DOHH2 (cell line): ENCODE results near the gene CDK5RAP2.

Source experiments
- H3F3A ChIP-seq: fragments of 200-600 bp; sonication (generic), shearing (Covaris generic); 2 replicates; pipeline ENCODE4 v1.6.0; 2016; ENCODE audit warnings: antibody characterized with exemption, mild to moderate bottlenecking; ENCODE audit not compliant: control insufficient read depth, insufficient read depth
- H3K27ac ChIP-seq: fragments of 200-600 bp; sonication (generic); 2 replicates; pipeline ENCODE4 v1.5.1; 2014; ENCODE audit warnings: low read depth, mild to moderate bottlenecking, low read length, moderate library complexity
- H3K27me3 ChIP-seq: fragments of 200-600 bp; sonication (generic); 2 replicates; pipeline ENCODE4 v1.6.1; 2014; ENCODE audit warnings: mild to moderate bottlenecking, low read length, mixed read lengths; ENCODE audit not compliant: control insufficient read depth
- H3K36me3 ChIP-seq: fragments of 200-600 bp; sonication (generic); 2 replicates; pipeline ENCODE4 v1.6.1; 2014; ENCODE audit warnings: mild to moderate bottlenecking, low read length, moderate library complexity, mixed read lengths; ENCODE audit not compliant: control insufficient read depth
- H3K4me1 ChIP-seq: fragments of 200-600 bp; sonication (generic); 2 replicates; pipeline ENCODE4 v1.6.1; 2014; ENCODE audit warnings: mild to moderate bottlenecking, low read length, mixed read lengths; ENCODE audit not compliant: control insufficient read depth
- H3K4me2 ChIP-seq: fragments of 200-600 bp; sonication (generic); 2 replicates; pipeline ENCODE4 v1.6.0; 2014; ENCODE audit warnings: mild to moderate bottlenecking, low read length, moderate library complexity
- H3K4me3 ChIP-seq: fragments of 200-600 bp; sonication (generic); 2 replicates; pipeline ENCODE4 v1.5.1; 2014; ENCODE audit warnings: mild to moderate bottlenecking, low read length, mixed read lengths
- H3K79me2 ChIP-seq: fragments of 200-600 bp; sonication (generic); 2 replicates; pipeline ENCODE4 v1.6.1; 2014; ENCODE audit warnings: mild to moderate bottlenecking, low read length, mixed read lengths; ENCODE audit not compliant: control insufficient read depth
- H3K9me2 ChIP-seq: fragments of 200-600 bp; sonication (generic); replicated peaks from 2 replicates; pipeline ENCODE4 v1.6.1; 2014; ENCODE audit warnings: mild to moderate bottlenecking, low read length, mixed read lengths; ENCODE audit not compliant: control insufficient read depth
- H3K9me3 ChIP-seq: fragments of 200-600 bp; sonication (generic); 2 replicates; pipeline ENCODE4 v1.6.1; 2014; ENCODE audit warnings: antibody characterized with exemption, low read length, mixed read lengths; ENCODE audit not compliant: control insufficient read depth, insufficient read depth
- H4K20me1 ChIP-seq: fragments of 200-600 bp; sonication (generic); 2 replicates; pipeline ENCODE4 v1.6.0; 2014; ENCODE audit warnings: low read depth, mild to moderate bottlenecking, antibody characterized with exemption, low read length, moderate library complexity; ENCODE audit not compliant: control insufficient read depth, insufficient read depth
- CTCF ChIP-seq: fragments of 200-600 bp; sonication (generic); IDR thresholded peaks from one replicate; pipeline ENCODE4 v1.5.1; 2014; ENCODE audit warnings: antibody characterized with exemption, mild to moderate bottlenecking, low read depth, low read length; ENCODE audit not compliant: poor library complexity, severe bottlenecking
- EZH2phosphoT487 ChIP-seq: fragments of 200-600 bp; sonication (generic); IDR thresholded peaks from 2 replicates; pipeline ENCODE4 v1.6.1; 2017; ENCODE audit warnings: borderline replicate concordance, mild to moderate bottlenecking, antibody characterized with exemption, low read length, moderate library complexity, mixed read lengths

Gene CDK5RAP2

GRCh38 chr9:120369608-120370220 is 210.3 kb downstream of the CDK5RAP2 start:
- Histone ChIP-seq H3K9me2 (no peaks in the 10 kb centered on the region), H3K79me2 (no peaks in the 10 kb centered on the region), H3F3A (no peaks in the 10 kb centered on the region), H3K9me3 (peaks cover 8% of the 10 kb centered on the region; the same call in 1 of the 2 replicates), H3K27ac (no peak overlapping the region), H3K27me3 (no peaks in the 10 kb centered on the region), H4K20me1 (no peaks in the 10 kb centered on the region), H3K4me1 (no peaks in the 10 kb centered on the region; the same call in 1 of the 2 replicates), H3K4me3 (no peak overlapping the region), H3K4me2 (no peak overlapping the region), H3K36me3 (no peaks in the 10 kb centered on the region)
- TF ChIP-seq CTCF (no peak), EZH2phosphoT487 (no peak)

GRCh38 chr9:120368799-120369198 is 211.2 kb downstream of the CDK5RAP2 start:
- Histone ChIP-seq H3K4me3 (no peak overlapping the region), H3K27me3 (no peaks in the 10 kb centered on the region; the same call in 1 of the 2 replicates), H3K36me3 (no peaks in the 10 kb centered on the region), H3F3A (no peaks in the 10 kb centered on the region), H3K27ac (no peak overlapping the region), H3K4me2 (no peak overlapping the region), H3K4me1 (no peaks in the 10 kb centered on the region; the same call in 1 of the 2 replicates), H3K79me2 (no peaks in the 10 kb centered on the region), H3K9me2 (no peaks in the 10 kb centered on the region), H3K9me3 (peaks cover 8% of the 10 kb centered on the region; the same call in 1 of the 2 replicates), H4K20me1 (no peaks in the 10 kb centered on the region)
- TF ChIP-seq EZH2phosphoT487, result no peak
- TF ChIP-seq CTCF, result no peak

GRCh38 chr9:120366644-120367019 is 213.3 kb downstream of the CDK5RAP2 start:
- no peaks in the 10 kb centered on the region; the same call in 1 of the 2 replicates for H3K4me1 ChIP-seq
- no peak for TF ChIP-seq CTCF
- no peak for TF ChIP-seq EZH2phosphoT487
- peaks cover 8% of the 10 kb centered on the region; the same call in 1 of the 2 replicates for H3K9me3 ChIP-seq
- H4K20me1 ChIP-seq, result no peaks in the 10 kb centered on the region
- H3F3A ChIP-seq, result no peaks in the 10 kb centered on the region
- H3K79me2 ChIP-seq, result no peaks in the 10 kb centered on the region
- no peaks in the 10 kb centered on the region for H3K36me3 ChIP-seq
- H3K4me2 ChIP-seq, result no peak overlapping the region
- H3K9me2 ChIP-seq, result no peaks in the 10 kb centered on the region
- H3K27ac ChIP-seq, result no peak overlapping the region
- H3K4me3 ChIP-seq, result no peak overlapping the region
- H3K27me3 ChIP-seq, result peaks cover 2% of the 10 kb centered on the region; the same call in 1 of the 2 replicates
